HepG2 (cell line): ENCODE data around the gene FAM118A.

Experiments used
- FOXM1 ChIP-seq: sonication (generic); formaldehyde crosslinking; IDR thresholded peaks from 2 replicates; pipeline ENCODE4 v1.5.0; 2020; ENCODE audit warnings: missing genetic modification reagents
- MAX ChIP-seq: IDR thresholded peaks from 2 replicates; pipeline ENCODE4 v1.6.1; 2012; ENCODE audit warnings: inconsistent platforms
- MAZ ChIP-seq, 2 experiments: sonication (generic) in 1 of 2; formaldehyde crosslinking in 1 of 2; IDR thresholded peaks; 2 replicates each; pipeline versions ENCODE4 v1.5.0 to v1.6.1; 2012 to 2020; ENCODE audit warnings: low read depth in 2 of 2, mild to moderate bottlenecking in 2 of 2, borderline replicate concordance in 1 of 2, improper control_type of control experiment in 1 of 2, low read length in 1 of 2, missing genetic modification reagents in 1 of 2, moderate library complexity in 1 of 2
- MXD1 ChIP-seq: sonication (generic); formaldehyde crosslinking; IDR thresholded peaks from 2 replicates; pipeline ENCODE4 v1.4.0; 2020; ENCODE audit warnings: mild to moderate bottlenecking, missing genetic modification reagents
- TCF12 ChIP-seq, 2 experiments: fragments of 450-650 bp in 1 of 2; sonication (generic) in 1 of 2; formaldehyde crosslinking in 1 of 2; IDR thresholded peaks; 2 replicates each; pipeline versions ENCODE4 v1.6.1 to v1.8.0; 2017 to 2022; ENCODE audit warnings: antibody characterized with exemption in 1 of 2, mild to moderate bottlenecking in 1 of 2, missing genetic modification reagents in 1 of 2, moderate library complexity in 1 of 2

GRCh38 chr22:45353786-45354185 lies 44.1 kb downstream of the FAM118A start:
- TF ChIP-seq MAX, result no peak
- no peak for TF ChIP-seq MXD1 (CRISPR knock-in tag)
- no peak for TF ChIP-seq FOXM1
- no peak for TF ChIP-seq MAZ (IDR thresholded peaks at IDR 0.05; ENCODE audit: borderline replicate concordance, low read depth, low read length)
- TF ChIP-seq MAZ (CRISPR knock-in tag; IDR thresholded peaks at IDR 0.05; ENCODE audit: low read depth), result no peak
- no peak for TF ChIP-seq TCF12 (IDR thresholded peaks at IDR 0.05)
- TF ChIP-seq TCF12 (CRISPR knock-in tag; IDR thresholded peaks at IDR 0.05), result no peak
